GM12873 (cell line): ENCODE results near the gene USH2A.

Experiments
- CTCF ChIP-seq: IDR thresholded peaks from 2 replicates; pipeline ENCODE4 v1.5.1; 2012; ENCODE audit warnings: low read depth, mild to moderate bottlenecking, moderate library complexity, low read length, control low read depth; ENCODE audit not compliant: insufficient read depth; ENCODE audit errors: missing control alignments

Gene USH2A

GRCh38 chr1:215608646-215609045, 814.6 kb downstream of the USH2A start:
- no peak for TF ChIP-seq CTCF

GRCh38 chr1:215607412-215607811, 815.8 kb downstream of the USH2A start:
- TF ChIP-seq CTCF: no peak

- peak; percentile 24 for TF ChIP-seq CTCF
Measured at GRCh38 chr1:215606564-215607168, 816.6 kb downstream of the USH2A start.

- no peak for TF ChIP-seq CTCF
Measured at GRCh38 chr1:215606036-215606435, 817.2 kb downstream of the USH2A start.

- no peak for TF ChIP-seq CTCF
Measured at GRCh38 chr1:215605011-215605621, 818.1 kb downstream of the USH2A start.

GRCh38 chr1:215603319-215603718, 819.9 kb downstream of the USH2A start:
- no peak for TF ChIP-seq CTCF

- TF ChIP-seq CTCF: no peak
Measured at GRCh38 chr1:215601276-215601675, 822.0 kb downstream of the USH2A start.
